HFFc6 (cell line): Measurements from ENCODE around the gene FXR2. TPM values are rescaled to one million over a fixed set of nuclear protein-coding genes. Genes with fewer than 3 reads are reported as not detected.

Experiments
- DNase-seq: peaks from one replicate; pipeline ENCODE4 v3.0.0-alpha.2; 2018
- H3K27ac Mint-ChIP-seq: 2 replicates; pipeline ENCODE4 v1.8.0; 2020; ENCODE audit warnings: mild to moderate bottlenecking, mixed read lengths
- H3K27me3 Mint-ChIP-seq: 2 replicates; pipeline ENCODE4 v1.8.0; 2021; ENCODE audit warnings: mild to moderate bottlenecking, moderate library complexity, mixed read lengths; ENCODE audit not compliant: insufficient read depth
- H3K36me3 Mint-ChIP-seq: 2 replicates; pipeline ENCODE4 v1.8.0; 2021; ENCODE audit warnings: low read depth, mixed read lengths
- H3K4me1 Mint-ChIP-seq: 2 replicates; pipeline ENCODE4 v1.8.0; 2020; ENCODE audit warnings: low read depth, mixed read lengths
- H3K4me3 Mint-ChIP-seq: 2 replicates; pipeline ENCODE4 v1.8.0; 2020; ENCODE audit warnings: mild to moderate bottlenecking, moderate library complexity, mixed read lengths
- H3K9me3 Mint-ChIP-seq: 2 replicates; pipeline ENCODE4 v1.8.0; 2020; ENCODE audit warnings: mild to moderate bottlenecking, mixed read lengths
- CTCF ChIP-seq: fragments of 200-600 bp; sonication (generic); IDR thresholded peaks from 2 replicates; pipeline ENCODE4 v1.5.0; 2021; ENCODE audit warnings: antibody characterized with exemption, mild to moderate bottlenecking
- total RNA-seq, 6 experiments: library from RNA; stranded (reverse); fragmentation: NEBNext Ultra II Directional; extraction: Animal tissue kit (Norgen Biotek cat#: 25700); gene quantifications; 2 replicates in 1 of 6; 3 replicates in 5 of 6; pipeline ENCODE4 v1.2.3, GENCODE V29; 2021

Gene FXR2
- total RNA-seq, 6 experiments from 2014 or later: 49.3 to 62.3 (median 51.5) TPM

GRCh38 chr17:7570351-7570750 lies 44.3 kb downstream of the FXR2 start:
- peaks cover 26% of the 10 kb centered on the region for H3K27me3 Mint-ChIP-seq
- no peak for TF ChIP-seq CTCF
- H3K4me3 Mint-ChIP-seq: no peak overlapping the region
- no peak for DNase-seq
- H3K9me3 Mint-ChIP-seq: peaks cover 9% of the 10 kb centered on the region
- peaks cover 38% of the 10 kb centered on the region for H3K4me1 Mint-ChIP-seq
- no peak overlapping the region for H3K27ac Mint-ChIP-seq
- peaks cover 60% of the 10 kb centered on the region for H3K36me3 Mint-ChIP-seq

GRCh38 chr17:7569571-7569970 lies 45.1 kb downstream of the FXR2 start:
- Mint-ChIP-seq H3K27ac (no peak overlapping the region), H3K9me3 (peaks cover 9% of the 10 kb centered on the region), H3K36me3 (peaks cover 52% of the 10 kb centered on the region), H3K4me1 (peaks cover 30% of the 10 kb centered on the region), H3K27me3 (peaks cover 20% of the 10 kb centered on the region), H3K4me3 (no peak overlapping the region)
- TF ChIP-seq CTCF: no peak
- no peak for DNase-seq

GRCh38 chr17:7563115-7563869 lies 51.4 kb downstream of the FXR2 start:
- H3K27ac Mint-ChIP-seq: peak overlapping the region; percentile 88
- TF ChIP-seq CTCF: no peak
- peaks cover 42% of the 10 kb centered on the region for H3K4me1 Mint-ChIP-seq
- peak overlapping the region; percentile 99 for H3K4me3 Mint-ChIP-seq
- peaks cover 12% of the 10 kb centered on the region for H3K36me3 Mint-ChIP-seq
- no peaks in the 10 kb centered on the region for H3K9me3 Mint-ChIP-seq
- DNase-seq: no peak
- H3K27me3 Mint-ChIP-seq: peaks cover 3% of the 10 kb centered on the region

GRCh38 chr17:7562208-7562605 lies 52.5 kb downstream of the FXR2 start:
- DNase-seq: no peak
- Mint-ChIP-seq H3K36me3 (peaks cover 8% of the 10 kb centered on the region), H3K4me3 (peak overlapping the region; percentile 99), H3K27me3 (peaks cover 3% of the 10 kb centered on the region), H3K9me3 (no peaks in the 10 kb centered on the region), H3K27ac (peak overlapping the region; percentile 88), H3K4me1 (peaks cover 41% of the 10 kb centered on the region)
- no peak for TF ChIP-seq CTCF

GRCh38 chr17:7561589-7562207 lies 53.0 kb downstream of the FXR2 start, which contains the start of gene SENP3:
TSS of gene SENP3 (plus strand) at chr17:7561919. CDS start at chr17:7563077, 1,158 bp downstream.
- peaks cover 41% of the 10 kb centered on the region for H3K4me1 Mint-ChIP-seq
- H3K9me3 Mint-ChIP-seq: no peaks in the 10 kb centered on the region
- peaks cover 3% of the 10 kb centered on the region for H3K27me3 Mint-ChIP-seq
- peak; percentile 77 for DNase-seq
- no peak for TF ChIP-seq CTCF
- peaks cover 8% of the 10 kb centered on the region for H3K36me3 Mint-ChIP-seq
- peak within 1 kb of the TSS; percentile 99 for H3K4me3 Mint-ChIP-seq
- peak within 1 kb of the TSS; percentile 91 for H3K27ac Mint-ChIP-seq
